Stimulated activated CD4-positive, alpha-beta T cell treated with anti-CD3 and anti-CD28 coated beads, Interleukin-12 subunit alpha, Interleukin-12 subunit beta, amount 100 ng/mL, for 4 hours (primary cell): Measurements from ENCODE around the gene DCST2.
"Not testable (repeated sequence)": the region's sequence is repeated elsewhere in the genome, so short reads cannot be mapped to it uniquely, and the experiment has no call there.

Source experiments
- DNase-seq: peaks from one replicate; pipeline ENCODE4 v3.0.0-alpha.2; 2020

The DCST2 gene

DNA sequence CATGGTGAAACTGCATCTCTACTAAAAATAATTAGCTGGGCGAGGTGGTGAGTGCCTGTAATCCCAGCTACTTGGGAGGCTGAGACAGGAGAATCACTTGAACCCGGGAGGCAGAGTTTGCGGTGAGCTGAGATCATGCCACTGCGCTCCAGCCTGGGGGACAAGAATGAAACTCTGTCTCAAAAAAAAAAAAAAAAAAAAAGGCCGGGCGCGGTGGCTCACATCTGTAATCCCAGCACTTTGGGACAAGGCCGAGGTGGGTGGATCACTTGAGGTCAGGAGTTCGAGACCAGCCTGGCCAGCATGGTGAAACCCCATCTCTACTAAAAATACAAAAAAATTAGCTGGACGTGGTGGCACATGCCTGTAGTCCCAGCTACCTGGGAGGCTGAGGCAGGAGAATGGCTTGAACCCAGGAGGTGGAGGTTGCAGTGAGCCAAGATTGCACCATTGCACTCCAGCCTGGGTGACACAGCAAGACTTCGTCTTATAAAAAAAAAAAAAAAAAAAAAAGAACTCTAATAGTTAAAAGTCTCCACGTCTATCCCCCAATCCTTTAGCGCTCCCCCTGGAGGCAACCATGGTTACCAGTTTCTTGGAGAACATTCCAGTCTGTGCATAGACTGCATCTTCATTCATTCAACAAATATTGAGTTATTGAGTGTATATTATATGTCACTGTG lies 38.1 kb downstream of the DCST2 start:
- DNase-seq: not testable (repeated sequence)

DNA sequence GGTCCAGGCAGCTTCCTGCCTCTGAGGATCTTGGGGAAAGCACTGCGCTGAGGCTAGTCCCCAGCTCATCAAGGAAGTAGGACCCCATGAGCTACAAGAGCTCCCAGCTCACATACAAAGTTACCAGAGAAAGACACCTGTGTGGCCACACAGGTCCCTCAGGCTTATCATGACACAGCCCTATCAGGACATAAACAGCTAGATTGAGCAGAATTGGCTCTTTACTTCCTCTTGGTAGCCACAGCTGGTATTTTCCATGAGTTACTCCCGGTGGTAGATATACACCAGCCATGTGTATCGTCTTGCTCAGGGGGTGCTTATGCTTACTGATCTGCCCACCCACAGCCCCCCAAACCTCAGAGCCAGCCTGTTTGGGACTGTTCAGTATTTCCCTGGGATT lies 39.0 kb downstream of the DCST2 start:
- DNase-seq: no peak

- DNase-seq: no peak
Observed at GRCh38 chr1:154994269-154994587, 39.4 kb downstream of the DCST2 start.

DNA sequence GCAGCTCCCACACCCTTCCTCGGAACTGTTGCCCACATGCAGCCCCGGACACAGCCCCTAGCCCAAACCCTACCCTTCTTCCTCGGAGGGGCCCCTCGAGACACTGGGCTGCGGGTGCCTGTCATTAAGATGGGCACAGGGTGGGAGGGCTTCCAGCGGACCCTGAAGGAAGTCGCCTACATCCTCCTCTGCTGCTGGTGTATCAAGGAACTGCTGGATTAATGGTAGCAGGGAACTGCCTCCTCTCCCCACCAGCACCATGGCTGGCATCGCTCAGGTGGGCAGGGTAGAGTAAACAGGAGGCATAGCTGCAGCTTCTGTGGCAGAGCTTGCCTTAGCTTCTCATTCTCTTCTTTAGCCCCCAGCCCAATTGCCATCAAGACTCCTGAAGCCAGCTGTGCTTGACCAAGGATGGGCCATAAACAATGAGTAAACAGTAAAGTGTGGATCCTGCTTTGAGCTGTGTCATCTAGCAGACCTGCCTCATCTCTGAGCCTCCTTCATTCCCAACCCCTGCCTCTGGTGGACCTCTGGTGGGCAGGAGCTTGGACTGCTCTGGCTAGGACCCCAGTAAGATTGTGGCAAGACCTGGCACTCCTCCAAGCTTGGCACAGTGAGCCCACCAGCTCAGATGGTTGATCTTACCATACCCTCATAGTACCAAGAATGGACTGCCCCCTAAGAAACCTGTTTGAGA lies 39.9 kb downstream of the DCST2 start, which contains the start of gene LENEP:
Gene LENEP (plus strand): TSS at position 15 of the 697 bp plus-strand sequence. CDS start 22 bp downstream, at position 37.
- DNase-seq: no peak

DNA sequence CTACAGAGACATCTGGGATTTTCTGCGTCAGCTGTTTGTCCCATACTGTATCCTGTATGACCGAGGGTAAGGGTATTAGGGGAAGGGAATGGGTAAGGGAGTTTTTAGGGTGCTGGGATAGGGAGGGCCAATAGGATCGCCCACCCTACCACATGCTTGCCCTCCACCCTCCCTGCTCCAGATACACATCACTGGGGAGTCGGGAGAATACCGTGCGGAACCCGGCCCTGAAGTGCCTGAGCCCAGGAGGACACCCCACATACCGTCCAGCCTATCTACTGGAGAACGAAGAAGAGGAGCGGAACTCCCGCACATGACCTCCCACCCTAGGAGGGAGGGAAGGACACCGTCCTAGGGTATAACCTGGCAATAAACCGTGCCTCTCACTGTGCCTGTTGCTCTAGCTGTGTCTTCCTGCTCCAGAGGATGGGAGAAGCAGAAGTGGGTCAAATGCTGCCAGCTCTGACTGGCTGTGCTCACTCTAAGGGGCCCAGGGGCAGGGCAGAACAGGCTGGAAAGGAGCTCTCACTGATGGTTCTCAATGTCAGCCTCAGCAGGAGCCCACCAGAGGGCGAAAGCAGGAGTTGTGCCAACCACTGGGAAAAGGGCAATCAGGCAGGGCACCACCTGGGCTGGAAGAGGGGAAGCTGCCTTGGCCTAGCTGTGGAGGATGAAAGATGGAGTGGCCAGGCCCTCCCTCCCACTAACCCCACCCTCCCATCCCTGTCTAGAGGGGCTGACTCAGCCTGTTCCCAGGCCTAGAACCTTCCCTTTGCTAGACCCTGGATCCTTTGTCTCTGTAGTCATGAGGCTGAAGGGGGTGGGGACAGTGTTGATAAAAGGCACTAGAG lies 40.6 kb downstream of the DCST2 start:
- DNase-seq: no peak

- no peak for DNase-seq
Observed at GRCh38 chr1:154990276-154990675, 43.3 kb downstream of the DCST2 start.

DNA sequence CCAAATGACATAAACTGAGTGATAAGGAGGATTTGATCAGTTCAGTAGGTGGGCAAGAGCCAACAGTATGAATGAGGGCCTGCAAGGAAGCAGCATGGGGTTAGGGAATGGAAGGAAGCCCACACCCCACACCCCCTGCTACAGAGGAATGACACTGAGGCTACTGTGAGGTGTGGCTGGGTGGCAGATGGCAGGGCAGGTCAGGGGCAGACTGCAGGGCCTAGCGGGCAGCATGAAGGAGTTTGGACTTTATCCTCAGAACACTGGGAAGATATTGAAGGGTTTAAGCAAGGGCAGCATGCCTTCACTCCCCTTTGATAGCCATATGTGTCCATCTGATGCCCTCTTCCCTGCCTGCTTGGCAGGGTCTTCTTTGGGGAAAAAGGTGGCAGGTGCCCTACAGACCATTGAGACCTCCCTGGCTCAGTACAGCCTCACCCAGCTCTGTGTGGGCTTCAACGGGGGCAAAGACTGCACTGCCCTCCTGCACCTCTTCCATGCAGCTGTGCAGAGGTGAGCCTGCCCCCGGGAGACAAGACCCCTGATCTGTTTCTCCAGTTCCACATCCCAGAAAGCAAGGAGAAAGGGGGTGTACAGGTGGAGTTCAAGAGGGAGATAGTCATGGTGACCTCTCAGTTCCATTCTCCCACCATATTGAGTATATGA lies 44.3 kb downstream of the DCST2 start:
- DNase-seq: no peak

DNA sequence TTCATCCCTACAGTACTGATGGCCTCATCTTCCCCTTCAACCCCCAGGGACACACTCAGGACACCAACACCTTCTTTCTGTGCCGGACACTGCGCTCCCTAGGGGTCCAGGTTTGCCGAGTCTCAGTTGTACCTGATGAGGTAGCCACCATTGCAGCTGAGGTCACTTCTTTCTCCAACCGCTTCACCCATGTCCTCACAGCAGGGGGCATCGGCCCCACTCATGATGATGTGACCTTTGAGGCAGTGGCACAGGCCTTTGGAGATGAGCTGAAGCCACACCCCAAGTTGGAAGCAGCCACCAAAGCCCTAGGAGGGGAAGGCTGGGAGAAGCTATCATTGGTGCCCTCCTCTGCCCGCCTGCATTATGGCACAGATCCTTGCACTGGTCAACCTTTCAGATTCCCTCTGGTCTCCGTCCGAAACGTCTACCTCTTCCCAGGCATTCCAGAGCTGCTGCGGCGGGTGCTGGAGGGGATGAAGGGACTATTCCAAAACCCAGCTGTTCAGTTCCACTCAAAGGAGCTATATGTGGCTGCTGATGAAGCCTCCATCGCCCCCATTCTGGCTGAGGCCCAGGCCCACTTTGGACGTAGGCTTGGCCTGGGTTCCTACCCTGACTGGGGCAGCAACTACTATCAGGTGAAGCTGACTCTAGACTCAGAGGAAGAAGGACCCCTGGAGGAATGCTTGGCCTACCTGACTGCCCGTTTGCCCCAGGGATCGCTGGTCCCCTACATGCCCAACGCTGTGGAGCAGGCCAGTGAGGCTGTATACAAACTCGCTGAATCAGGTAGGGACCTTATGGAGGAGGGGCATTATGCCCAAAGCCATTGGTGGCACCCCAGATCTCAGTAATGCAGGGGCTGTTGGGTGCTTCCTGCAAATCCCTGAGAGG lies 45.3 kb downstream of the DCST2 start:
- DNase-seq: no peak

GRCh38 chr1:154987326-154987725 lies 46.3 kb downstream of the DCST2 start:
- DNase-seq: no peak

DNA sequence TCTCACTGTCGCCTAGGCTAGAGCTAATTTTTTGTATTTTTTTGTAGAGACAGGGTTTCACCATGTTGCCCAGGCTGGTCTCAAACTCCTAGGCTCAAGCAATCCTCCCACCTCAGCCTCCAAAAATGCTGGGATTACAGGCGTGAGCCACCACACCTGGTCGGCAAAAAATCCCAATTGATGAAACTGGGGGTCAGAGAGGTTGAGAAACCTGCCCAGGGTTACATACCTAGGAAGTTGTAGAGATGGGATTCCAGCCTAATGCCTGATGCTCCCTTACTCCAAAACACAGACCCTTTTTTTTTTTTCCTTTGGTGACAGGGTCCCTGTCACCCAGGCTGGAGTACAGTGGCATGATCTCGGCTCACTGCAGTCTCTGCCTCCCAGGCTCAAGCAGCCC lies 46.8 kb downstream of the DCST2 start:
- not testable (repeated sequence) for DNase-seq

DNA sequence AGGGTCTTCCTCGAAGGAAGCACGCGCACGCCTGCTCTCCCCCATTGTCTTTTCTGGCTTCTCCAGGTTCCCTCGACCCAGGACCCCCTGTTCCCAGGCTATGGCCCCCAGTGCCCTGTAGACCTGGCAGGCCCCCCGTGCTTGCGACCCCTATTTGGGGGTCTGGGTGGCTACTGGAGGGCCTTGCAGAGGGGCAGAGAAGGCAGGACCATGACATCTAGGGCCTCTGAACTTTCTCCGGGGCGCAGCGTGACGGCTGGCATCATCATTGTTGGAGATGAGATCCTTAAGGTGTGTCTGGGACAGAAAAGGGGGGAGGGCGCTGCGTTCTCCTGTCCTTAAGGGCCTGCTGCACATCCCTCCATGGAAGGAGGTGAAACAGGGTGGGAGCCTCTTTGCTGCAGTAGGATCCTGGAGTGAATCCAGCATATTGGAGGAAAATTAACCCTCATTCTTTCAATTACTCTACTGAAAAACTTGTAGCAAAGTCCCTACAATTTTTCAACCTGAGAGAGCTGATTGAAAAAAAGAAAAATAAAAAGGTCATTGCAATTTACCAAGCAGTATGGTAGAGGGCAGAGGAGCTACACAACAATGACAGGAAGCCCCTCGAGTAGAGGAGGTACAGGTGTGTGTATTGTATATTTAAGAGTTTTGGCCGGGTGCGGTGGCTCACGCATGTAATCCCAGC lies 49.7 kb downstream of the DCST2 start:
- peak; percentile 11 for DNase-seq

- DNase-seq: peak; percentile 90
Observed at GRCh38 chr1:154982897-154983648, 50.5 kb downstream of the DCST2 start, which contains the start of gene FLAD1. TSS of gene FLAD1 (plus strand) at chr1:154983344. CDS start at chr1:154983695, 351 bp downstream.

GRCh38 chr1:154982341-154982740 lies 51.2 kb downstream of the DCST2 start:
- no peak for DNase-seq

DNA sequence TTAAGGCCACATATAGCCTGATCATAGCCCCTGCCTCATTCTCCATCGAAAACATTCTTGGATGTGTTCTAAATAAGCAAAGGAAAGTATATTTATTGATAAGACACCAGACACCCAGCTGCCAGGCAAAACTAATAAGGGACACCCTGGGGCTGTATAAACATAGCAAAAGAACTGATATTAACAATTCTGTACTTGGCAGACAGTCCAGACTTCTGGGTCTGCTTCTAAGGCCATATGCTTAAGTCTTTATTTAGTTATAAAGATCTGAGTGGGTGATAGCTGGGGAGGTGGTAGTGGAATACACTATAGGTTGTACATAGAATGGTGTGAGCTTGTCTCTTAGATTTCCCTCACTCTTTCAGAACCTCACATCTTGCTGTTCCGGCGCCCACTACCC lies 55.2 kb downstream of the DCST2 start:
- DNase-seq: no peak

DNA sequence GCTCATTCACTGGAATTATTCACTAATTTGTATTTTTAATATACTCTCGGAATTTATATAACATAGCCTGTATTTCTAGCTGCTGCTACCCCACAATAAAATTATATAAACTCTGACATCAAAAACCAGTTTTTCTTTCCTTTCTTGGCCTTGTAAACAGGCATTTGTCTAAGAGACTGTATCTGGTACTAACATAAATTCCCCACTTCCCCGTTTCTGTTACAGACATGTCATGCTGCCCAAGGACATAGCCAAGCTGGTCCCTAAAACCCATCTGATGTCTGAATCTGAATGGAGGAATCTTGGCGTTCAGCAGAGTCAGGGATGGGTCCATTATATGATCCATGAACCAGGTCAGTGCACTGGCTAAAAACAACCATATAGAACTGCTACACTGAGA lies 55.8 kb downstream of the DCST2 start:
- DNase-seq: not testable (repeated sequence)

GRCh38 chr1:154975409-154976059 lies 58.0 kb downstream of the DCST2 start:
- DNase-seq: peak; percentile 55

GRCh38 chr1:154974808-154975408 lies 58.7 kb downstream of the DCST2 start:
- DNase-seq: peak; percentile 90

DNA sequence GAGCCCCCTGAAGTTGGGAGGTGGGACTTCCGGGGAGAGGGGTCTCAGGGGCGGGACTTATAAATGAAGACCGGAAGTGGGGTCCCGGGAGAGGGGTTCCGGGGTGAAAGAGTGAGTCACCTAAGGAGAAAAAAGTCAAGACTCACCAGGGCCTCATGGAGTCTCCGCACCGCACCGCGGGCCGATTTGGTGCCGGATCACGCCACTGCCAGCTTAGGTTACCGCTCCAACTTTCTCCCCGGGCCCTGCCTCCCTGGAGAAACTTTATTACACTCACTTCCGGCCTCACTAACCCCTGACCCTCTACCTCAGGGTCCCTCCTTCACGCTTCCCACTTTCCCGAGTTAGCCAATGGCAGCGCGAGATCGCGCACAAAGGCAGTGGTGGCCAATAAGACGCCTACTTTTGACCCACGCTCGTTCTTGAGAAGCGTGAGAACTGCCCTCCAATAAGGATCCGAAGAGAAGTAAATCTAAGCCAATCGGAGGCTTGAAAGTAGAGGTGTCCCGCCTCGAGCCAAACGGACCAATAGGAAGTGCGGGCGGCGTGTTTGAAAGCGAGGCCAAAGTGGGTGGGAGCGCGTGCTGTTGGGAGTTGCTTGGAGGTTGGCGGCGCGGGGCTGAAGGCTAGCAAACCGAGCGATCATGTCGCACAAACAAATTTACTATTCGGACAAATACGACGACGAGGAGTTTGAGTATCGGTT lies 59.3 kb downstream of the DCST2 start, which contains the start of gene CKS1B:
Gene CKS1B (plus strand): TSS at position 580 of the 706 bp plus-strand sequence. CDS start 65 bp downstream, at position 645.
- peak; percentile 89 for DNase-seq
